CD4-positive, alpha-beta T cell (primary cell): Measurements from ENCODE around the gene VIPR2. TPM values are rescaled to one million over a fixed set of nuclear protein-coding genes. Genes with fewer than 3 reads are reported as not detected.

ENCODE experiments used
- ATAC-seq: fragments of 200-7000 bp; cut with Tn5 transposase; one replicate; pipeline ENCODE4 v1.10.0; 2022; ENCODE audit warnings: mild to moderate bottlenecking; ENCODE audit not compliant: poor library complexity
- CTCF ChIA-PET: fragments of 350-600 bp; sonication (Branson Sonifier 250); formaldehyde crosslinking; loops from one replicate; lab custom pipeline; 2021; ENCODE audit warnings: antibody characterized with exemption, inconsistent platforms; lab: Charles Lee
- POLR2A ChIA-PET: fragments of 350-600 bp; sonication (Branson Sonifier 250); formaldehyde crosslinking; loops from one replicate; lab custom pipeline; 2021; ENCODE audit warnings: antibody characterized with exemption, inconsistent platforms; lab: Charles Lee
- DNase-seq, 14 experiments: peaks; one replicate each; pipeline ENCODE4 v3.0.0-alpha.2; 2013 to 2020; ENCODE audit warnings: mixed read lengths in 2 of 14
- H3K27ac ChIP-seq, 2 donors: one replicate each; pipeline versions ENCODE4 v1.5.1 to v1.7.0; 2013; ENCODE audit warnings: low read length in 2 of 2, low read depth in 1 of 2, mild to moderate bottlenecking in 1 of 2
- H3K27me3 ChIP-seq, 2 experiments: 1 replicate in 1 of 2; 2 replicates in 1 of 2; pipeline versions ENCODE4 v1.6.1 to v1.7.0; 2013; ENCODE audit warnings: low read length in 2 of 2, control low read depth in 1 of 2, mild to moderate bottlenecking in 1 of 2, moderate library complexity in 1 of 2; ENCODE audit not compliant: insufficient read depth in 2 of 2, control insufficient read depth in 1 of 2
- H3K36me3 ChIP-seq: one replicate; pipeline ENCODE4 v1.6.1; 2013; ENCODE audit warnings: low read length, control low read depth; ENCODE audit not compliant: insufficient read depth
- H3K4me1 ChIP-seq: one replicate; pipeline ENCODE4 v1.6.1; 2013; ENCODE audit warnings: low read length, control low read depth; ENCODE audit not compliant: insufficient read depth
- H3K4me3 ChIP-seq: one replicate; pipeline ENCODE4 v1.5.1; 2013; ENCODE audit warnings: mild to moderate bottlenecking, low read length, moderate library complexity
- H3K9me3 ChIP-seq, 2 experiments: 1 replicate in 1 of 2; 2 replicates in 1 of 2; pipeline versions ENCODE4 v1.6.1 to v1.7.0; 2013; ENCODE audit warnings: low read length in 2 of 2, mild to moderate bottlenecking in 2 of 2, control low read depth in 1 of 2, moderate library complexity in 1 of 2; ENCODE audit not compliant: control insufficient read depth in 1 of 2, insufficient read depth in 1 of 2
- H3K27ac Mint-ChIP-seq: one replicate; pipeline ENCODE4 v1.8.0; 2020; ENCODE audit warnings: mixed read lengths
- H3K27me3 Mint-ChIP-seq: one replicate; pipeline ENCODE4 v1.8.0; 2021; ENCODE audit warnings: mixed read lengths
- H3K36me3 Mint-ChIP-seq: one replicate; pipeline ENCODE4 v1.8.0; 2021; ENCODE audit warnings: low read depth, mixed read lengths
- H3K4me1 Mint-ChIP-seq: one replicate; pipeline ENCODE4 v1.8.0; 2021; ENCODE audit warnings: low read depth, mixed read lengths
- H3K4me3 Mint-ChIP-seq: one replicate; pipeline ENCODE4 v1.8.0; 2020; ENCODE audit warnings: mild to moderate bottlenecking, mixed read lengths
- H3K9me3 Mint-ChIP-seq: one replicate; pipeline ENCODE4 v1.8.0; 2020; ENCODE audit warnings: mixed read lengths
- CTCF ChIP-seq: fragments of 200-600 bp; IDR thresholded peaks from one replicate; pipeline ENCODE4 v1.8.0; 2022; ENCODE audit warnings: antibody characterized with exemption, mild to moderate bottlenecking
- intact Hi-C, 2 experiments: fragments of 100-400 bp; cut with DNase I in 1 of 2; cut with micrococcal nuclease in 1 of 2; formaldehyde crosslinking; loops; one replicate each; pipeline versions ENCODE4 v1.15.1 to v1.9.0; 2023 to 2025; cut with DNase I, micrococcal nuclease
- total RNA-seq, 174 experiments: library from RNA in 2 of 174; stranded (reverse) in 2 of 174; gene quantifications; one replicate each; pipeline ENCODE4 v1.2.3 and lab custom pipeline; 2021 to 2026

Gene VIPR2
- total RNA-seq, 2 experiments from 2014 or later, result 0.59 to 0.80 TPM

DNA sequence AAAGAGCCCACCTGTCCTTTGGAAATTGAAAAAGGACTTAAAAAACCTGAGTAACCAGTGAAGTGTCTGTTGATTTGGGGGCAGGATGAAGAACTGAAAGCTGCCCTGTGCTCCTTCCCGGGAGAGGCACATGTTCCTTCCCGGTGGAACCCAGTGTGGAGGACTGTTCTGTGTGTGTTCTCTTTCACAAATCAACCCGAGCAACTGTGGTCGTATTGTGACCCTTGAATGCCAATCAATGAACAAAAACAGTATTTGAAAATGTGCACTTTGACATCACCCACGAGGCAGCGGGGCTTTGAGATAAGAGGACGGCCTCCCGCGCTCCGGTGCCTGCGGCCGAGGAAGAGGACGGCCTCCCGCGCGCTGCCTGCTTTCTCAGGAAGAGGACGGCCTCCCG, 139.0 kb downstream of the VIPR2 start:
- Histone ChIP-seq H3K4me3 (peak overlapping the region; percentile 2), H3K36me3 (no peaks in the 10 kb centered on the region), H3K27ac (no peak overlapping the region), H3K9me3 (peaks cover 0 to 7% of the 10 kb centered on the region in 2 experiments), H3K27me3 (no peaks in the 10 kb centered on the region), H3K4me1 (no peaks in the 10 kb centered on the region)
- no peaks in the 10 kb centered on the region for H3K36me3 Mint-ChIP-seq
- H3K4me1 Mint-ChIP-seq, result no peaks in the 10 kb centered on the region
- TF ChIP-seq CTCF, result no peak
- no peaks in the 10 kb centered on the region for H3K9me3 Mint-ChIP-seq
- ChIA-PET POLR2A (no interaction called here), CTCF (no interaction called here)
- ATAC-seq (no peak), DNase-seq (no peak)
- H3K27ac Mint-ChIP-seq, result no peak overlapping the region
- intact Hi-C loops, result no loop called here
- peaks cover 5% of the 10 kb centered on the region for H3K27me3 Mint-ChIP-seq
- H3K4me3 Mint-ChIP-seq, result no peak overlapping the region

DNA sequence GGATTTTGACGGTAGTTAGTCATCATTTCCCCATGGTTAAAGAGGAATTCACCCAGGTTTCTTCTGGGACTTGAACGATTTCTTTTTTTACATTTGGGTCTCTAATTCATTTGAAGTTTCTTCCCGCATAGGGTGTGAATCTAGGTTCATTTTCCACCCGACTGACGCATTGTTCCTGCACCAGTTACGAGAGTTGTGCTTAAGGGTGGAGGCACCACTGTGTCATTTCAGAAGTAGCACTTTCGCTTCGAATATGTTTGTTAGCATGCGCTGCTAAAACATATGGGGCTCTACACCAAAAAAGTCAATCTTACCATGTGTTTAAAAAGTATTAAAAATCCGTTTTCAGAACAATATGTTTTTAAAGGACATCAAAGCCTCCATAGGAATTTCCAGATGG, 140.3 kb downstream of the VIPR2 start:
- Histone ChIP-seq H3K27me3 (no peaks in the 10 kb centered on the region), H3K36me3 (no peaks in the 10 kb centered on the region), H3K9me3 (peaks cover 0 to 7% of the 10 kb centered on the region in 2 experiments), H3K27ac (no peak overlapping the region), H3K4me1 (no peaks in the 10 kb centered on the region), H3K4me3 (no peak overlapping the region)
- H3K36me3 Mint-ChIP-seq, result no peaks in the 10 kb centered on the region
- H3K4me1 Mint-ChIP-seq, result no peaks in the 10 kb centered on the region
- intact Hi-C loops, result no loop called here
- TF ChIP-seq CTCF, result no peak
- H3K9me3 Mint-ChIP-seq, result no peaks in the 10 kb centered on the region
- DNase-seq (no peak), ATAC-seq (no peak)
- H3K4me3 Mint-ChIP-seq, result no peak overlapping the region
- no peak overlapping the region for H3K27ac Mint-ChIP-seq
- ChIA-PET POLR2A (no interaction called here), CTCF (no interaction called here)
- H3K27me3 Mint-ChIP-seq, result peaks cover 9% of the 10 kb centered on the region

GRCh38 chr7:159001811-159002210, 142.9 kb downstream of the VIPR2 start:
- H3K4me3 Mint-ChIP-seq, result no peak overlapping the region
- no peak overlapping the region for H3K27ac Mint-ChIP-seq
- no peaks in the 10 kb centered on the region for H3K4me1 Mint-ChIP-seq
- intact Hi-C loops, result no loop called here
- ChIA-PET CTCF (interaction anchor here (0.5 kb wide), 1 partner anchor 341 kb away, joined by 3 read pairs; no protein-coding TSS in a partner anchor), POLR2A (no interaction called here)
- Histone ChIP-seq H3K36me3 (no peaks in the 10 kb centered on the region), H3K9me3 (peaks cover 0 to 13% of the 10 kb centered on the region in 2 experiments), H3K4me1 (no peaks in the 10 kb centered on the region), H3K27ac (no peak overlapping the region), H3K4me3 (no peak overlapping the region), H3K27me3 (no peaks in the 10 kb centered on the region)
- H3K36me3 Mint-ChIP-seq, result no peaks in the 10 kb centered on the region
- DNase-seq (no peak), ATAC-seq (no peak)
- TF ChIP-seq CTCF, result no peak
- H3K27me3 Mint-ChIP-seq, result peaks cover 15% of the 10 kb centered on the region
- no peaks in the 10 kb centered on the region for H3K9me3 Mint-ChIP-seq
